Transverse colon (tissue), 3 donors: ENCODE data around the gene SLC30A7.

ENCODE experiments used
- EP300 ChIP-seq: sonication (generic); formaldehyde crosslinking; IDR thresholded peaks from one replicate; pipeline ENCODE4 v1.6.1; 2017; ENCODE audit warnings: antibody characterized with exemption, low read depth
- POLR2A ChIP-seq: fragments of 450-650 bp; IDR thresholded peaks from one replicate; pipeline ENCODE4 v1.6.1; 2016; ENCODE audit warnings: antibody characterized with exemption, mild to moderate bottlenecking, moderate library complexity
- TF ChIP-seq, protein P1 (sequence below), 5 experiments: fragments of 200-600 bp in 3 of 5; fragments of 450-650 bp in 2 of 5; sonication (generic) in 3 of 5; IDR thresholded peaks; 1 replicate in 2 of 5; 2 replicates in 3 of 5; pipeline ENCODE4 v1.5.1; 2016 to 2017; ENCODE audit warnings: antibody characterized with exemption in 5 of 5, inconsistent platforms in 3 of 5, mild to moderate bottlenecking in 2 of 5, moderate library complexity in 1 of 5

DNA sequence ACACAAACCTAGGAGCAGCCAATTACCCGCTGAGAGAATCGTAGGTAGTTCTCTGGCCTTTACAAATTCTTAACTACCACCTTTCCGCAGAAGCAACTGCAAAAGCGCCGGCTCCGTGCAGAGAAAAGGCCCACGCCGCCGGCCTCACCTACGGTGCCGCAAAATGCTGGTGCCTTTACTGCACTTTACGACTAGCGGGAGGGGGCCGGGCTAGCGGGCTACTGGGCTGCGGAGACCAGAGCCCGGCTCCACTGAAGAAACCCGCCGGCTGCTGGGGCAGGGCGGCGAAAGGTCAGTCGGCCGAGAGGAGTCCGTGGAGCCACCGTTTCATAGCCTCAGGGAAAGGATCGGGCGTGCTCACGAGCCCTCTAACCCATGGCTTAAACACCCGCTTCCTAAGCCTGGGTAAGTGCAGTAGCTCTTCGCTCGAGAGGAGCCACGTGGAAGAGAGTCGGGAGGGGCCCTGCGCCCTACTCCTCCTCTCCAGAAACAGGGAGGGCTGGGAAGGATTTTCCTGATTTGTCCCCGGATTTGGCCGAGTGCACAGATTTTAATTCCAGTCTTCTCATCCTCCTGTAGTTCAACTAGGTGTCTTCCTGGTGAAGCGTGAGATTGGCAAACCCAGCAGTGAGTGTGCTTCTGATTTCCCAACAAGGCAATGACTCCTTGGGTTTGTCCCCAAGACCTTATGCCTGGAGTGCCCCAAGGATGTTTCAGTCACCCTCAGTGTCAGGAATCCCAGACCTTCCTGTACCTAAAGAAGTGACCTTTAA, 130.0 kb downstream of the SLC30A7 start, which contains the start of gene DPH5:
- TF ChIP-seq, protein P1, sequence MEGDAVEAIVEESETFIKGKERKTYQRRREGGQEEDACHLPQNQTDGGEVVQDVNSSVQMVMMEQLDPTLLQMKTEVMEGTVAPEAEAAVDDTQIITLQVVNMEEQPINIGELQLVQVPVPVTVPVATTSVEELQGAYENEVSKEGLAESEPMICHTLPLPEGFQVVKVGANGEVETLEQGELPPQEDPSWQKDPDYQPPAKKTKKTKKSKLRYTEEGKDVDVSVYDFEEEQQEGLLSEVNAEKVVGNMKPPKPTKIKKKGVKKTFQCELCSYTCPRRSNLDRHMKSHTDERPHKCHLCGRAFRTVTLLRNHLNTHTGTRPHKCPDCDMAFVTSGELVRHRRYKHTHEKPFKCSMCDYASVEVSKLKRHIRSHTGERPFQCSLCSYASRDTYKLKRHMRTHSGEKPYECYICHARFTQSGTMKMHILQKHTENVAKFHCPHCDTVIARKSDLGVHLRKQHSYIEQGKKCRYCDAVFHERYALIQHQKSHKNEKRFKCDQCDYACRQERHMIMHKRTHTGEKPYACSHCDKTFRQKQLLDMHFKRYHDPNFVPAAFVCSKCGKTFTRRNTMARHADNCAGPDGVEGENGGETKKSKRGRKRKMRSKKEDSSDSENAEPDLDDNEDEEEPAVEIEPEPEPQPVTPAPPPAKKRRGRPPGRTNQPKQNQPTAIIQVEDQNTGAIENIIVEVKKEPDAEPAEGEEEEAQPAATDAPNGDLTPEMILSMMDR (IDR thresholded peaks at IDR 0.05), result no peak
- peak; percentile 72 for TF ChIP-seq POLR2A
- no peak for TF ChIP-seq EP300
